Measurements from ENCODE around the gene PVR.

The PVR gene

DNA sequence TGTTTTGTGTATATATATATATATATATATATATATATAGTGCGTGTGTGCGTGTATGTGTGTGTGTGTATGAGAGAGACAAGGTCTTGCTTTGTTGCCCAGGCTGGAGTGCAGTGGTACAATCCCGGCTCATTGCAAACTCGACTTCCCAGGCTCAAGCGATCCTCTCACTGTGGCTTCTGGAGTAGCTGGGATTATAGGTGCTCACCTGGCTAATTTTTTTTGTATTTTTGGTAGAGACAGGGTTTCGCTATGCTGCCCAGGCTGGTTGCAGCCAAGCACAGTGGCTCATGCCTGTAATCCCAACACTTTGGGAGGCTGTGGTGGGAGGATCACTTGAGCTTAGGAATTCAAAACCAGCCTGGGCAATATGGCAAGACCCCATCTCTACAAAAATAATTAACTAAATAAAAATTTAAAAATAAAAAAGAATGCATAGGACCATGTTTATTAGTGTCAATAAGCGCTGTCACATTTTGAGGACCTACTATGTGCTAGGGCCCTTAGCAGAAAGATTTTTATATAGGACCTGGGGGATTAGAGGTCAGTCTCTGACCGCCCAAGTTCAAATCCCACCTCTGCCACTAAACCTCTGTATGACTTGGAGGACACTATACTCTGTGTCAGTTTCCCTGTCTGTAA is 1.8 kb downstream of the PVR start:
- DNase-seq (ENCODE audit: low read depth) = no peak
- TF ChIP-seq, protein P1, sequence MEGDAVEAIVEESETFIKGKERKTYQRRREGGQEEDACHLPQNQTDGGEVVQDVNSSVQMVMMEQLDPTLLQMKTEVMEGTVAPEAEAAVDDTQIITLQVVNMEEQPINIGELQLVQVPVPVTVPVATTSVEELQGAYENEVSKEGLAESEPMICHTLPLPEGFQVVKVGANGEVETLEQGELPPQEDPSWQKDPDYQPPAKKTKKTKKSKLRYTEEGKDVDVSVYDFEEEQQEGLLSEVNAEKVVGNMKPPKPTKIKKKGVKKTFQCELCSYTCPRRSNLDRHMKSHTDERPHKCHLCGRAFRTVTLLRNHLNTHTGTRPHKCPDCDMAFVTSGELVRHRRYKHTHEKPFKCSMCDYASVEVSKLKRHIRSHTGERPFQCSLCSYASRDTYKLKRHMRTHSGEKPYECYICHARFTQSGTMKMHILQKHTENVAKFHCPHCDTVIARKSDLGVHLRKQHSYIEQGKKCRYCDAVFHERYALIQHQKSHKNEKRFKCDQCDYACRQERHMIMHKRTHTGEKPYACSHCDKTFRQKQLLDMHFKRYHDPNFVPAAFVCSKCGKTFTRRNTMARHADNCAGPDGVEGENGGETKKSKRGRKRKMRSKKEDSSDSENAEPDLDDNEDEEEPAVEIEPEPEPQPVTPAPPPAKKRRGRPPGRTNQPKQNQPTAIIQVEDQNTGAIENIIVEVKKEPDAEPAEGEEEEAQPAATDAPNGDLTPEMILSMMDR (conservative IDR thresholded peaks at IDR 0.05; ENCODE audit: low read length) = no peak
- H3K4me3 ChIP-seq (ENCODE audit: low read length) = peak overlapping the region; percentile 23

DNA sequence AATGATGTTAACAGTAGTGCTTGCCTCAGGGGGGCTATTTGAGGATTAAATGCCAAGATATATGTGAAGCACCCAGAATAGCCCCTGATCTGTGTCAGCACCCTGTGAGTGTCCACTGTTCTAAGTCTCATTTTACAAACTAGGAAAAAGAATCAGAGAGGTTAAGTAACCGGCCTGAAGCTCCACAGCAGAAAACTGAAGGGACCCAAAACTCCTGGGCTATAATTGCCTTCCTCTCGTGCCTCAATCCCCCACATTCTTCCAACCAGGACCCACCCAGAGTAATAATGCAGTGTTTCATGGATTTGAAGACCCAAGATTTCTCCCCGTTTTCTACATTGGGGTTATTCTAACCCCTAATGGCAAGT is 2.3 kb downstream of the PVR start:
- DNase-seq (ENCODE audit: low read depth) = no peak
- TF ChIP-seq, protein P1 (conservative IDR thresholded peaks at IDR 0.05; ENCODE audit: low read length) = no peak
- no peak overlapping the region for H3K4me3 ChIP-seq (ENCODE audit: low read length)

DNA sequence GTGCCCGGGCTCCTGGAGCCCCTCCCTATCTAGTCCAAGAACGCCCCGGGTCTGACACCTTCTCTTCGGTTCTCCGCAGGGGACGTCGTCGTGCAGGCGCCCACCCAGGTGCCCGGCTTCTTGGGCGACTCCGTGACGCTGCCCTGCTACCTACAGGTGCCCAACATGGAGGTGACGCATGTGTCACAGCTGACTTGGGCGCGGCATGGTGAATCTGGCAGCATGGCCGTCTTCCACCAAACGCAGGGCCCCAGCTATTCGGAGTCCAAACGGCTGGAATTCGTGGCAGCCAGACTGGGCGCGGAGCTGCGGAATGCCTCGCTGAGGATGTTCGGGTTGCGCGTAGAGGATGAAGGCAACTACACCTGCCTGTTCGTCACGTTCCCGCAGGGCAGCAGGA is 3.4 kb downstream of the PVR start:
- H3K4me3 ChIP-seq (ENCODE audit: low read length) = no peak overlapping the region
- TF ChIP-seq, protein P1 (conservative IDR thresholded peaks at IDR 0.05; ENCODE audit: low read length) = no peak
- no peak for DNase-seq (ENCODE audit: low read depth)

DNA sequence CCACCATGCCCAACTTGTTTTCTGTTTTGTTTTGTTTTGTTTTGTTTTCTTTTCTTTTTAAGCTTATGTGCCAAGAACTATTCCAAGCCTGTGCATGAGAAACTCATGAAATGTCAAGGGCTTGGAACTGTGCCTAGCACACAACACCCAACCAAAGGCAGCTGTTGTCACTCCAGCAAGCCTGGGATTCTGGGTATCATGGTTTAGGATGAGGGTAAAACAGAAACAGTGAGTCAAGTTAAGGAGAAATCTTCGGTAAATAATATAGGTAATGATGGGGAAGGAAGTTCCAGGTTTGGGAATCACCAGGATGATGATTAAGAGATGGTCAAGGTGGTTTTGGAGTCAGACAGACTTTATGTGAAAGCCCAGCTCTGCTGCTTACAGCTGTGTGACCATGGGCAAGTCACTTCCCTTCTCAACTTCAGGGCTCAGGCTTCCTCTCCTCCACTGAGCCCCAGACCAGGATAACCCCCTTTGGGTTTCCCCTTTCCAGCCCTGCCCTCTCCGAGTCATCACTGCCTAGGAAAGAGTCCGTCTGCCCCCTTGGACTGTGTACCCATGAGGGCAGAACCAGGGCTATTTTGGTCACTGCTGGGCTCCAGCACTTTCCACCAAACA is 5.0 kb downstream of the PVR start:
- TF ChIP-seq, protein P1 (conservative IDR thresholded peaks at IDR 0.05; ENCODE audit: low read length) = no peak
- H3K4me3 ChIP-seq (ENCODE audit: low read length) = no peak overlapping the region
- peak; percentile 91 for DNase-seq (ENCODE audit: low read depth)

DNA sequence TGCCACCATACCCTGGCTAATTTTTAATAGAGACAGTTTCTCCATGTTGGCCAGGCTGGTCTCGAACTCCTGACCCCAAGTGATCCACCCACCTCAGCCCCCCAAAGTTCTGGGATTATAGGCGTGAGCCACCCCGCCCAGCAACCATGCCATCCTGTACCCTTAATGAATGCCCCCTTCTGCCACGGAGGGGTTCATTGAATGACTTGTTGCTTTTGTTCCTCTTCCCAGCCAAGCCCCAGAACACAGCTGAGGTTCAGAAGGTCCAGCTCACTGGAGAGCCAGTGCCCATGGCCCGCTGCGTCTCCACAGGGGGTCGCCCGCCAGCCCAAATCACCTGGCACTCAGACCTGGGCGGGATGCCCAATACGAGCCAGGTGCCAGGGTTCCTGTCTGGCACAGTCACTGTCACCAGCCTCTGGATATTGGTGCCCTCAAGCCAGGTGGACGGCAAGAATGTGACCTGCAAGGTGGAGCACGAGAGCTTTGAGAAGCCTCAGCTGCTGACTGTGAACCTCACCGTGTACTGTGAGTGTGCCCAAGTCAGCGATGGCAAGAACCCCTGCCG is 6.0 kb downstream of the PVR start:
- TF ChIP-seq, protein P1 (conservative IDR thresholded peaks at IDR 0.05; ENCODE audit: low read length) = no peak
- DNase-seq (ENCODE audit: low read depth) = no peak
- H3K4me3 ChIP-seq (ENCODE audit: low read length) = no peak overlapping the region

DNA sequence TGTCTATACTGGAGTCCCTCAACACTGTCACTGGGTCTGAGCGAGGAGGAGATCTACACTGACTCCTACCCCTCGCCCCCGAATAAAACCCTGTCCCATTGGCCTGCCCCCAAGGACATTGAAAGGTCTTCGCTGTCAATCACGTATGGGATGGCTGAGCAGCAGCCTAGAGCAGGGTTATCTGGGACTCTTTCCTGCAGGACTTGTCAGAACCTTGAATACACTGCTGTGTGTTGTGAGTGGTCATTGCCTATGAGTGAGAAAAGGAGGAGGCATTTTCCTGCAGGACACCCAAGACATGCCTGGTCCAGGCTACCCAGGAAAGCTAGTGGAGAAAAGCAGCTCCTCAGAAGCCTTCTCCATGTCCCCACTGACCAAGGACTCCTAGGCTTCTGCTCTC is 9.6 kb downstream of the PVR start:
- DNase-seq (ENCODE audit: low read depth) = no peak
- TF ChIP-seq, protein P1 (conservative IDR thresholded peaks at IDR 0.05; ENCODE audit: low read length) = no peak
- no peak overlapping the region for H3K4me3 ChIP-seq (ENCODE audit: low read length)

Measured in AG10803 (cell line).